RWPE1 (cell line): ENCODE data around the gene CCL23.

Source experiments
- CTCF ChIA-PET: fragments of 350-600 bp; sonication (Branson Sonifier 250); formaldehyde crosslinking; extraction: SDS; loops from one replicate; lab custom pipeline; 2021; lab: Yijun Ruan, JAX
- POLR2A ChIA-PET: fragments of 400-600 bp; formaldehyde crosslinking; extraction: SDS; loops from one replicate; lab custom pipeline; 2020; ENCODE audit warnings: antibody characterized with exemption; ENCODE audit not compliant: low non-redundant PET; lab: Yijun Ruan, JAX
- DNase-seq: peaks from one replicate; pipeline ENCODE4 v3.0.0; 2012; ENCODE audit warnings: low spot score
- H3K27ac ChIP-seq: fragments of 450-650 bp; 2 replicates; pipeline ENCODE4 v1.5.1; 2017
- TF ChIP-seq, protein P1 (sequence below): fragments of 450-650 bp; conservative IDR thresholded peaks from 2 replicates; pipeline ENCODE4 v1.5.1; 2017; ENCODE audit warnings: low read depth, mild to moderate bottlenecking

CCL23 gene

GRCh38 chr17:36011201-36011600 lies 6.6 kb downstream of the CCL23 start:
- ChIA-PET CTCF (no interaction called here), POLR2A (no interaction called here)
- no peak for DNase-seq
- no peak overlapping the region for H3K27ac ChIP-seq
- TF ChIP-seq, protein P1, sequence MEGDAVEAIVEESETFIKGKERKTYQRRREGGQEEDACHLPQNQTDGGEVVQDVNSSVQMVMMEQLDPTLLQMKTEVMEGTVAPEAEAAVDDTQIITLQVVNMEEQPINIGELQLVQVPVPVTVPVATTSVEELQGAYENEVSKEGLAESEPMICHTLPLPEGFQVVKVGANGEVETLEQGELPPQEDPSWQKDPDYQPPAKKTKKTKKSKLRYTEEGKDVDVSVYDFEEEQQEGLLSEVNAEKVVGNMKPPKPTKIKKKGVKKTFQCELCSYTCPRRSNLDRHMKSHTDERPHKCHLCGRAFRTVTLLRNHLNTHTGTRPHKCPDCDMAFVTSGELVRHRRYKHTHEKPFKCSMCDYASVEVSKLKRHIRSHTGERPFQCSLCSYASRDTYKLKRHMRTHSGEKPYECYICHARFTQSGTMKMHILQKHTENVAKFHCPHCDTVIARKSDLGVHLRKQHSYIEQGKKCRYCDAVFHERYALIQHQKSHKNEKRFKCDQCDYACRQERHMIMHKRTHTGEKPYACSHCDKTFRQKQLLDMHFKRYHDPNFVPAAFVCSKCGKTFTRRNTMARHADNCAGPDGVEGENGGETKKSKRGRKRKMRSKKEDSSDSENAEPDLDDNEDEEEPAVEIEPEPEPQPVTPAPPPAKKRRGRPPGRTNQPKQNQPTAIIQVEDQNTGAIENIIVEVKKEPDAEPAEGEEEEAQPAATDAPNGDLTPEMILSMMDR, result no peak

GRCh38 chr17:36008998-36009665 lies 8.6 kb downstream of the CCL23 start:
- no peak for DNase-seq
- POLR2A ChIA-PET, result no interaction called here
- TF ChIP-seq, protein P1, result no peak
- no peak overlapping the region for H3K27ac ChIP-seq
- CTCF ChIA-PET, result no interaction called here

DNA sequence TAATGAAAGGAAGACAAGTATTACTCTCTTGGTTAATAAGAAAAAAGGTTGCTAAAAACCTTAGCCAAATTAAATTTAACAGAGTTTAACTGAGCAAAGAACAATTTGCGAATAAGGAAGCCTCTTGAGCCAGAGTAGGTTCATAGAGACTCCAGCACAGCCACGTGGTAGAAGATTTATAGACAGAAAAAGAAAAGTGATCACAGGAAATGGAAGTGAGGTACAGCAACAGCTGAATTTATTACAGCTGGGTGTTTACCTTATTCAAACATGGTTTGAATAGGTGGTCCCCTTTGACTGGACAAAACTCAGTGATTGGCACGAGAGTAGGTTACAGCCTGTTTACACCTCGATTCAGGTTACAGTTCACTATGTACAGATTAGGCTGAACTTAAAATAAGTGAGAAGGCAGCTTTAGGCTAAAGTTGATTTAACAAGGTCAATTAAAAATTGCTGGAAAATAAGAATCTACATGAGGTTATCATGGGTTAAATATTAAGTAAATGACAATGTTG lies 13.1 kb downstream of the CCL23 start:
- H3K27ac ChIP-seq, result no peak overlapping the region
- CTCF ChIA-PET, result interaction anchor here (0.8 kb wide), 1 partner anchor 144 kb away, joined by 4 read pairs; no protein-coding TSS in a partner anchor
- POLR2A ChIA-PET, result no interaction called here
- no peak for DNase-seq
- TF ChIP-seq, protein P1, result no peak

GRCh38 chr17:36002631-36003030 lies 15.1 kb downstream of the CCL23 start:
- TF ChIP-seq, protein P1, result no peak
- no peak for DNase-seq
- POLR2A ChIA-PET, result no interaction called here
- CTCF ChIA-PET, result no interaction called here
- H3K27ac ChIP-seq, result no peak overlapping the region

DNA sequence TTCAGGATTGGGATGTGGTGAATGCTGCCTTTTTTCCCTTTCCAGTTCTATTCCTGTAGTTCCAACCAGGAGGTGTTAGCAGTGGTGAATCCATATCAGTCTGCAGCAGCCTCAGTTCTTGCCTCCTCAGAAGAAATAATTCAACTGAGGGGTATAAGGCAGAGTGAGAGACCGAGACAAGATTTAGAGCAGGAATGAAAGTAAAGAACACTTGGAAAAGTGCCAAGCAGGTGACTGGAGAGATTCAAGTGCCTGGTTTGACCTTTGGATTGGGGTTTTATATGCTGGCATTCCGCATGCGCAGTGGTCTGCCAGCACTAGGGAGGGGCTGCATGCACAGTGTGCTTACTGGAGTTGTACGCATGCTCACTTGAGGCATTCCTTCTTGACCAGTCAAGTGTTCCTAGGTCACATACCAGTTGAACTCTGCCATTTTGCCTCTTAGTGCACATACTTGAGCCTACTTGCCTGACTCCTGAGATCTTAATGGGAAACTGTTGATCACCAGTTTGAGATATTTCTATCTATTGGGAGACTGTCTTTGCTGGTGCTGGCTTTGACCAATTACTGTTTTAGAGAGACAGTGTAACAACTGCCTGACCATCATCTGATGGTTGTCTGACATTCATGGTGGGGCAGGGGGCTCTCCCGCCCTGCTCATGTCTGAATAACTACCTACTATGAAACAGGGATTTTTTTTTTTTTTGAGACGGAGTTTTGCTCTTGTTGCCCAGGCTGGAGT lies 15.7 kb downstream of the CCL23 start:
- no peak for DNase-seq
- ChIA-PET POLR2A (no interaction called here), CTCF (interaction anchor here (0.6 to 0.9 kb wide), 2 partner anchors 11 to 38 kb away, joined by 3 to 9 read pairs; no protein-coding TSS in a partner anchor)
- no peak overlapping the region for H3K27ac ChIP-seq
- TF ChIP-seq, protein P1, result no peak

GRCh38 chr17:36001110-36001771 lies 16.5 kb downstream of the CCL23 start, which contains the start of gene CCL15:
CCL15 (minus strand) TSS chr17:36001553; CDS start chr17:36001492, 61 bp downstream.
- CTCF ChIA-PET, result interaction anchor here (0.6 to 0.9 kb wide), 2 partner anchors 11 to 39 kb away, joined by 3 to 9 read pairs; no protein-coding TSS in a partner anchor

More at GRCh38 chr17:36001110-36001771, 16.5 kb downstream of the CCL23 start, which contains the start of gene CCL15:
- POLR2A ChIA-PET, result no interaction called here
- no peak for DNase-seq
- H3K27ac ChIP-seq, result no peak within 1 kb of the TSS
- TF ChIP-seq, protein P1, result no peak
